ENCODE results near the gene ACOT9. TPM values are rescaled to one million over a fixed set of nuclear protein-coding genes. Genes with fewer than 3 reads are reported as not detected.

Gene ACOT9
- total RNA-seq, 4 donors from 2014 or later, result 12.3 to 21.9 (median 20.6) TPM

DNA sequence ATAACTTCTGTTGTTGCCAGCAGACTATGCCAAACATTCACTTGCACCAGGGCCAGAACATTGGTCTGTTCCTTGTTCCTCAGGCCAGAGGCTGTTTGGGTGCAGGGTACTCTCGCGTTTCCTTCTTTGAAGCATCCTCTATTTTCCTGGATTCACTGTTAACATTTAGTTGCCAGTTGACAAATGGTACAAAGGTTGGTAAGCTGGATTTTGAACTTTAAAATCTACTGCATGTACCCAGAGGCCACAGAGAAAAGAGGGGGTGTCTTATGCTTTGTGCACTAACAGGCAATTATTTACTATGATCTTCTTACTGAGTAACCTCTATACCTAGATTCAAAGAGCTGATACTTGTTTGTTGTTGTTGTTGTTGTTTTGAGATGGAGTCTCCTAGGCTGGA is 27.1 kb upstream of the ACOT9 start:
- H3K27me3 ChIP-seq, result no peaks in the 10 kb centered on the region
- no peak overlapping the region for H3K27ac ChIP-seq
- intact Hi-C loops (cut with DNase I; ENCODE audit: low total_unique reads), result no loop called here
- ATAC-seq (no peak), DNase-seq (no peak)
- in situ Hi-C loops (cut with MboI; ENCODE audit: low sequenced_read_pairs in 4 of 4), result no loop called here
- TF ChIP-seq, protein P1, sequence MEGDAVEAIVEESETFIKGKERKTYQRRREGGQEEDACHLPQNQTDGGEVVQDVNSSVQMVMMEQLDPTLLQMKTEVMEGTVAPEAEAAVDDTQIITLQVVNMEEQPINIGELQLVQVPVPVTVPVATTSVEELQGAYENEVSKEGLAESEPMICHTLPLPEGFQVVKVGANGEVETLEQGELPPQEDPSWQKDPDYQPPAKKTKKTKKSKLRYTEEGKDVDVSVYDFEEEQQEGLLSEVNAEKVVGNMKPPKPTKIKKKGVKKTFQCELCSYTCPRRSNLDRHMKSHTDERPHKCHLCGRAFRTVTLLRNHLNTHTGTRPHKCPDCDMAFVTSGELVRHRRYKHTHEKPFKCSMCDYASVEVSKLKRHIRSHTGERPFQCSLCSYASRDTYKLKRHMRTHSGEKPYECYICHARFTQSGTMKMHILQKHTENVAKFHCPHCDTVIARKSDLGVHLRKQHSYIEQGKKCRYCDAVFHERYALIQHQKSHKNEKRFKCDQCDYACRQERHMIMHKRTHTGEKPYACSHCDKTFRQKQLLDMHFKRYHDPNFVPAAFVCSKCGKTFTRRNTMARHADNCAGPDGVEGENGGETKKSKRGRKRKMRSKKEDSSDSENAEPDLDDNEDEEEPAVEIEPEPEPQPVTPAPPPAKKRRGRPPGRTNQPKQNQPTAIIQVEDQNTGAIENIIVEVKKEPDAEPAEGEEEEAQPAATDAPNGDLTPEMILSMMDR (IDR thresholded peaks at IDR 0.05 in 4 of 5, conservative IDR thresholded peaks at IDR 0.05 in 1 of 5), result no peak
- TF ChIP-seq POLR2A (IDR thresholded peaks at IDR 0.05), result no peak
- no peaks in the 10 kb centered on the region for H3K36me3 ChIP-seq
- no peaks in the 10 kb centered on the region for H3K9me3 ChIP-seq
- no peaks in the 10 kb centered on the region for H3K4me1 ChIP-seq
- no peak overlapping the region for H3K4me3 ChIP-seq

- Histone ChIP-seq H3K27me3 (no peaks in the 10 kb centered on the region), H3K4me1 (no peaks in the 10 kb centered on the region), H3K4me3 (peak overlapping the region in 1 of 4 donors; percentile 51), H3K27ac (no peak overlapping the region), H3K9me3 (no peaks in the 10 kb centered on the region), H3K36me3 (no peaks in the 10 kb centered on the region)
- in situ Hi-C loops (cut with MboI; ENCODE audit: low sequenced_read_pairs in 4 of 4) (no loop called here), intact Hi-C loops (cut with DNase I; ENCODE audit: low total_unique reads) (no loop called here)
- TF ChIP-seq POLR2A (IDR thresholded peaks at IDR 0.05), result no peak
- TF ChIP-seq, protein P1 (IDR thresholded peaks at IDR 0.05 in 4 of 5, conservative IDR thresholded peaks at IDR 0.05 in 1 of 5), result no peak
- DNase-seq (peak in 1 of 2 donors; percentile 12), ATAC-seq (peak in 1 of 2 donors; percentile 60)
These were observed 23.8 kb upstream of the ACOT9 start for GRCh38 chrX:23766650-23767551.

- intact Hi-C loops (cut with DNase I; ENCODE audit: low total_unique reads) (no loop called here), in situ Hi-C loops (cut with MboI; ENCODE audit: low sequenced_read_pairs in 4 of 4) (no loop called here)
- H3K27me3 ChIP-seq, result no peaks in the 10 kb centered on the region
- no peak for TF ChIP-seq POLR2A (IDR thresholded peaks at IDR 0.05)
- TF ChIP-seq, protein P1 (IDR thresholded peaks at IDR 0.05 in 4 of 5, conservative IDR thresholded peaks at IDR 0.05 in 1 of 5), result no peak
- ATAC-seq (no peak), DNase-seq (no peak)
- H3K27ac ChIP-seq, result no peak overlapping the region
- H3K4me1 ChIP-seq, result no peaks in the 10 kb centered on the region
- no peaks in the 10 kb centered on the region for H3K9me3 ChIP-seq
- H3K36me3 ChIP-seq, result no peaks in the 10 kb centered on the region
- H3K4me3 ChIP-seq, result no peak overlapping the region
These were observed 22.8 kb upstream of the ACOT9 start for GRCh38 chrX:23765868-23766267.

- no peak overlapping the region for H3K27ac ChIP-seq
- no peaks in the 10 kb centered on the region for H3K36me3 ChIP-seq
- H3K9me3 ChIP-seq, result no peaks in the 10 kb centered on the region
- TF ChIP-seq POLR2A (IDR thresholded peaks at IDR 0.05), result no peak
- TF ChIP-seq, protein P1 (IDR thresholded peaks at IDR 0.05 in 4 of 5, conservative IDR thresholded peaks at IDR 0.05 in 1 of 5), result no peak
- in situ Hi-C loops (cut with MboI; ENCODE audit: low sequenced_read_pairs in 4 of 4), result no loop called here
- no peak overlapping the region for H3K4me3 ChIP-seq
- intact Hi-C loops (cut with DNase I; ENCODE audit: low total_unique reads), result no loop called here
- H3K4me1 ChIP-seq, result no peaks in the 10 kb centered on the region
- H3K27me3 ChIP-seq, result no peaks in the 10 kb centered on the region
- ATAC-seq (no peak), DNase-seq (no peak)
These were observed 22.4 kb upstream of the ACOT9 start for GRCh38 chrX:23765449-23765848.
